Cerebellar nuclear complex (tissue), 1 donor: ENCODE measurements around the gene GPR31.

Source experiments
- DNase-seq, 2 experiments: peaks; one replicate each; lab custom pipeline; 2025; lab: John Stamatoyannopoulos, UW

Gene GPR31

DNA sequence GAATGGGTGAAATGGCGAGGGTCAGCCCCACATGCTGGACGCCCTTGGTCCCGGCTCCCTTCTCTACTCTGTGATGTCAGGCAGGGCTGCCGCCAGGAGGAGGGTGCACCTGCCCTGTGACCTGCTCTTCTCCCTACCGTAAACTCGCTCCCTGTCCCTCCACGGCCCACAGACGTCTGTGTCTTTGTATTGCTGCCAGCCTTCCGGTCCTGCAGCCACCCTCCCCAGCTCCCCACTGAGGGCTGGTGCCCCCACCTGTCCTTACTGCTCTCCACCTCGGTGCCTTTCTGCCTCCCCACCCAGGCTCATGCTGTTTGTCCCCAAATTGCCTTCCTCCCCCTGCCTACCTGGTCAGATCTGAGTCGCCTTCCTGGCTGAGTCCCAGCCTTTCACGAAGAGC, 38.9 kb downstream of the GPR31 start:
- no peak for DNase-seq

DNA sequence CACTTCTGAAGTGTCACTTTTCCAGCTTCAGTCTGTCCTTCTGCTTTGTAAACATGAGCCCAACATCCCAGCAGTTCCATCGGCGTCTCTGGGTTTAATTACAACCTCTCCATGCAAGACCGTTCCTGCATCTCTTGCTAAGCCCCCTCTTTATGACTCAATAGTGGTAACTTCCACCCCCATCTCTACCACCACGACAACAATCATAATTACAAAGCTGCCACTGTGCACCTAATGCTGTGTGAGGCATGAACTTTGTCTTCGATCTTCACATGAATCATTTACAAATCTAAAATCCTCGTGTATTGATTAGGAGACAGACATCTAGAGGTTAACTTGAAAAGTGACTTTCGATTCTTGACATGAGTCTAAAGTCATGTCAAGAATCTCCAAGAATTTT, 39.8 kb downstream of the GPR31 start:
- DNase-seq, result no peak

DNA sequence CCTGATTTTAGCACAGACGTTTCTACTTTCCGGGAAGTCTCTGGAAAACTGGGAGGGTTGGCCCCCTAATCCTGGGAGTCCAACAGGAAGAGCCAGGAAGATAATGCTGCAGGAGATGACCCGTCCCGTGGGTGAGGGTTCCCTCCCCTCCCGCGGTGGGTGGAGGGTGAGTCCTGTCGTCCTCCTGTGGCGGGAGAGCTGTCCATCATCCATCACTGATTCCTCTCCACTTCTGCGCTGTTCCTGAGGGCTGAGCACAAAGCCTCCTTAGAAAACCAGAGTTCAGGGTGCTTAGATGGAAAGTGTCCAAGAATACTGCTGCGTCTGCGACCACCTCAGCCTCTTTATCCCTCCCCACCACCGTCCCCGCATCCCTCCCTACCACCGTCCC, 40.9 kb downstream of the GPR31 start:
- DNase-seq, result no peak

DNA sequence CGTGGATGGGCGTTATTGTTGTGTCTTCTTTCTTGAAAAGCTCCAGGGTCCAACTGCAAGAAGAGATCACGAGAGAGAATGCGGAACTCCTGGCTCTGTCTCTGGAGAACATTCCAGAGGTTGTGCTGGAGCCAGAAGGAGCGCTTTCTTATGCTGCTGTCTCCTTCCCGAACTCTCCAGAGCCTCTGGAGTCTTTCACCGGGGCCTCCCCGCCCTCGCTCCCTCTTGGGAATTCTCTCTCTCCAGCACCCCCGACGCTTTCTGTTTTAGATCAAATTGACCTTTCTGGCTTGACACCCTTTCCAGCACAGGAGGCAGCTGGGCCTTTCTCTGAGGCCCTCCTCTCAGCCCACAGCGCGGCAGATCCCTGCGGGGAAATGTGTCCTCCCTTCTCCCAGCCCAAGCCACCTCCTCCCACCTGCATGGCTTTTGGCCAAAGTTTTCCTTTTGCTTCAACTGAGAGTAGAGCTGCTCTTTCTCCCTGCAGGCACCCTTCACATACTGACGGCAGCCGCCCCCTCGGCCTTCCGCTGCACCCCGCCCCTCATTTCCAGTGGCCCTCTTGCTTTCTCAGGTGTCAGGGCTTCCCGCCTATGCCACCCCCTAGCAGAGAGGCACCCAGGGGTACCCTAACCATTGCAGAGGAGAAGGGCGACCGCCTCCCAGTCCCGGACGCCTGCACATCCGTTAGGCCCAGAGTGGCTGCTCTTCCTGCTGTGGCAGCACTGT, 41.5 kb downstream of the GPR31 start:
- DNase-seq, result no peak

DNA sequence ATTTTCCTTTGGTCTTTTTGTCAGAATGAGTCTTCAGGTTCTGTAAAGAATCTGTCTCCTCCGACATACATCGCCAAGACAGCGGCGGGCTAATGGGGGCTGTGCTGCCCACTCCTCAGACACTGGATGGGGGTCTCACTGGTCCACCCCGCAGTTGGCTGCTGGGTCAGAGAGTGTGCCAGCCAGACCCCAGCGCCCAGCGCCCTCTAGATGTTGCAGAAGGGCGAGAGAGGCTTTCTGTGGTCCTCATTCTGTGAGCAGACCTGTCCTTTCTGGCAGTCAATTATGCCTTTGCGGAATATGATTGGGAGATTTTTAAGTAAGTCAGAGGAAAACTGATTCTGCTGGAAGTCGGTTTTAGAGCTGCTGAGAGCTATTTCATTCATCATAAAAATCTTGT, 42.7 kb downstream of the GPR31 start:
- no peak for DNase-seq

DNA sequence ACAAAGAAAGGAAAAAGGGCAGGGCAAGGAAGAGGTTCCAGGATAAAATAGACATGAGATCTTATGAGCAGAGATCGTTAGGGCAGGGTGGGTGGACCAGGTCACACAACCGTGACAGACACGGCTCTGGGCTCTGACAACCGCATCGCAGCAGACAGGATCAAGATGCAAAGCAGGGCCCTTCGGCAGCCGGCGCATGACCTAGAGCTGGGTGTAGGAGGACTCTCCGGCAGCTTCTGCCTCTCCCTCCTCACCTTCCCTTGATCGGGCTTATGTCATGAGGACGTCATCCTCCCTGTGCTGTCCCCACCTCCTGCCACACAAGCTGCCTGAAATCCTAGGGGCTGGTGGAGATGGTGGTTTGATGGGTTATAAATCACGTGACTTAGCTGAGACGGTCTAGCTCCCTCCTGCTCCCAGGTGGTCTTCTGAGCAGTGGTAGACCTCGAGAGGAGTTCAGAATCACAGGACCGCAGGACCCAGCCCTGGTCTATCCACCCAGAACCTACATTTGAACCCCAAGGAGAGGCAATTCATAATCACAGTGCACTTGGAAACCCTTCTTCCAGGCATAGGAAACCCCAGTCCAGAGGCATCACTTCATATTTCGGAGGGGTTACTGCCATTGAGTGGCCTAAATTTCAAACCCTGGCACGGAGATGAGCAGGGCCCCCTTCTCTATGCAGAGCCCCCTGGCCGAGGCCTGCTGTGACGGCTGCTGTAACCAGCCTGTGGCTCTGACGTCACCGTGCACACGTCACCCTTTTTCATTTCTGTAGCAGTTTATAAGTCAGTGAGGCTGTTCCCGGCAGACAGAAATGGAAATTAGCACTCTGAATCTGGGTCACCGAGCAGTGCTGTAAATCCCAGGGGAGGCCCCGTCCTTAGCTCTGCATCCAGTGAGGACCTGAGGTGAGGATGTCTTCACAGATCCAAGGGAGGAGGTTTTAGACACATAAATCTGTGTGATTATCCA, 43.6 kb downstream of the GPR31 start:
- no peak for DNase-seq

DNA sequence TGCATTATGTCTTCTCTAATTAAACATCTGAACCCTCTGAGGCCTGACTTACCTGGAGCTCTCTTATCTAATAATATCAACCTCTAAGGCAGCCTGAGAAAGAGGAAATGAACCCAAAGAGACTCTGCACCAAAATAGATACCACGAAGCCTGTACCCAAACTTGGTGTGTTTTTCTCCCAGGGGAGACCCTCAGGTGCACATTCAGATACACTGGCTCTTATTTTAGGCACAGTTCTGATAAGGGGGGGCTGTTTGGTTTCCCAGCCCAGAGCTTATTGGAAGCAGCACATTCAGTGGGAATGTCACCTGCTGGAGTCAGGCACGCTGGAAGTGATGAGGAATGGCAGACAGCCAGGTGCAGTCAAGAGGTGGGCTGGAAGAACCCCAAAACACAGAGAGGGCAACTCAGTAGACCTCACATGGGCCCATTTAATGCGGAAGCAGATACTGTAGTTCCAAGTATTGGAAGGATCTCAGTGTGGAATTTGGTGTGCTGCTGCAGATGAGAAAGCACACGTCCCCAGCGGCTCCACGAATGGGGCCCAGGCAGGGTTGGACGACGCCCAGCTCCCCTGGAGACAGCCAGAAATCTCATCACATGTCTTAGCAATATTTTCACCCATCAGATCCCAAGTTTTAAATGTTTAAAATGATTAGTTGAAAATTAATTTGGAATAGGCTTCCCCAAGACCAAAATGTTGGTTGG, 44.6 kb downstream of the GPR31 start:
- no peak for DNase-seq

DNA sequence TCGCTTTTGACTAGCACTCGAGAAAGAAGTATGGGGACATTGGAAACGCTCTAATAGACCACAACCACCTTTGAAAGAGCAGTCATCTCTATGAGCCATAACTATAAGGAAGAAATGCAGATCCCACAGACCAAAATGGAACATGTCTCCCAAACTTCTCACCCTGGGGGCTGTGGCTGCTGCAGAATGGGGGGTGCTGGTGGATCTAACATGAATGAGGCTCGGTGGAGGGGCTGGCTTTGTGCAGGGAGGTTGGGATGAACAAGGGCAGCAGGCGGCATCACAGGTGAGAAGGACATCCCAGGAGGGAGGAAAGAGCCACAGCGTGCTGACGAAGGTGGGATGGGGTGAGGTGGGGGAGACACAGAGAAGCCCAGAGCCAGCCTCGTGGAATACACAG, 45.4 kb downstream of the GPR31 start:
- no peak for DNase-seq

DNA sequence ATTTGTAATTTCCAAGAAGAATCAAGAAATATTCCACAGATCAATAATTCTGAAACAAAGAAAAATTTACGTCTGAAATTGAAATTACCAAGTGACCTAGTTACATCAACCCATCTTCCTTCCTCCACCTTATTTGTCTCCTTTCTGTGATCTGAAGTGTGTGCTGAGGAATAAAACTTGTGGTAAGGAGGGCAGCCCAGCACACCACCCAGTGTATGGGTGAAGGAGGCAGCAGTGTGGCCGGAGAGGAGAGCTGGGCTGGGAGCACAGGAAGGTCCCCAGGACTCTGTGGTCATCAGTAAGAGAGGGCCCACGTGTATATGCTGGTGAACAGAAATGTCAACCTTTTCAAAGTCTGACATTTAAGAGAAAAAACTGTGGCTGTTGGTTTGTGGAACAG, 46.2 kb downstream of the GPR31 start:
- DNase-seq, result no peak

DNA sequence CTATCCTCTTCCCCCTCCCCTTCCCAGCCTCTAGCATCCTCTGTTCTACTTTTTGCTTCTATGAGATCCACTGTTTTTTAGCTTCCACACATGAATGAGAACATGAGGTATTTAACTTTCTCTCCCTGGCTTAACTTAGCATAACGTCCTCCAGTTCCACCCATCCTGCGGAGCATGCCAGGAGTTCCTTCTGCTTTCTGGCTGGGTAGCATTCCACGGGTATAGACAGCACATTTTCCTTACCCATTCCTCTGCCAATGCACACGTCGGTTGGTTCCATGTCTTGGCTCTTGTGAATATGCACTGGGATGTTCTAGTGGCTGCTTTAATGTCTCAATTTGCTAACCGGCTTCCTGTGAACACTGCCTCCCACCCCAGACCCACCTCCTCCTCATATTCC, 48.1 kb downstream of the GPR31 start:
- no peak for DNase-seq

DNA sequence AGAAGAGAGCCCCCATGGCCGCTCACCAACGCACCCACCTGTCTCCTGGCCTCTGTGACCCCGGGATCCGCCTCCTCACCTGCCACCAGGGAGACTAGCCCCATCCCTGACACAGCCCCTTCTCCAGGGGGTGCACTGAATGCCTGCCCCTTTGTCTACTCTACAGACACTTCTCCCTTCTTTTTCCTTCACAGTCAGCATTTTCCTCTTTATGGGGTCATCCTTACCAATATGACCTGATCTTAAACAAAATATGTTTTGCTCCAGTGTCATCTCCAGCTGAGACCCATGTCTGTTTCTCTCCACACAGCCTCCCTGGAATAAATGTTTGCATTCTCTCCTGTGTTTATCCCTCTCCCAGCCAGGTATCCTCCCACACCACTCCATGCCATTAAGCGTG, 49.5 kb downstream of the GPR31 start:
- DNase-seq, result no peak

DNA sequence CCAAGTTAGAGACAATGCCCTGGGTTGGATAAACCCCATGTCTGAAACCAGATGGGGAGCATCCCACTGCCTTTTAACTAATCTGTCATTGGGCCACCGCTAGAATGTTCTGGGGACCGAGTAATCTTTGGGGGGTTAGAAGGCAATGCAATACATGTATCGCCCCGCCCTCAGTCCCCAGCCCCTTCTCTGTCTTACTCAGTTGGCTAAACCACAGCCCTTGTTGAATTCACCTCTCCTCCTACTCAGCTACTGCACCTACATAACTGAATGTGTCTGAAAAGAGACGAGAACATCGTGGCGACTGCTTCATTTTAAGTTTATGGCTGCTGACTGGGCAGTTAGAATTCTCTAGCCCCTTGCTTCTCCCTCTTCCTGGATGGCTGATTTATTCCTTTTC, 50.0 kb downstream of the GPR31 start:
- DNase-seq, result no peak

DNA sequence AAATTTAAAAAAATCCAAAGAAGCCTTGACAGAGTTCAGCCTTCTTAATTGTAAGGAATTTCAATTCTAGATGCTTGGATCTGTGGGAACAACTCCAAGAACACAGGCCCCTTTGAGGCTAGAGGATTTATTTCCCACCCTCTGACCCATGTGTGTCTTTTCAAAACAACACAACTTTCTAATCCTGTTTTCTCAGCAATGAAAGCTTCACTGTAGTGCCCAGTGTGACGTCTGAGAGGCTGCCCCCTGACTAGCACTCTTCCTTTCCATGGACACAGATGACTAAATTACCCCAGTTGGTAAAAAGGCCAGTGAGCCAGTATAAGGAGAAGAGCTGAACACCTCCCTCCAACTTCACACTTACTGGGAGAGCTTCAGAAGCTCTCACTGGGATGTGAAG, 51.4 kb downstream of the GPR31 start:
- DNase-seq, result no peak
